ENCODE results near the gene MPO. TPM values are rescaled to one million over a fixed set of nuclear protein-coding genes. Genes with fewer than 3 reads are reported as not detected.

Gene MPO
- total and polyA plus RNA-seq, 9 of the 15 experiments (the other 6 are each of a cell fraction or from before 2014, with no cell fraction given): 0.04 to 0.47 (median 0.39) TPM; not detected in 6

DNA sequence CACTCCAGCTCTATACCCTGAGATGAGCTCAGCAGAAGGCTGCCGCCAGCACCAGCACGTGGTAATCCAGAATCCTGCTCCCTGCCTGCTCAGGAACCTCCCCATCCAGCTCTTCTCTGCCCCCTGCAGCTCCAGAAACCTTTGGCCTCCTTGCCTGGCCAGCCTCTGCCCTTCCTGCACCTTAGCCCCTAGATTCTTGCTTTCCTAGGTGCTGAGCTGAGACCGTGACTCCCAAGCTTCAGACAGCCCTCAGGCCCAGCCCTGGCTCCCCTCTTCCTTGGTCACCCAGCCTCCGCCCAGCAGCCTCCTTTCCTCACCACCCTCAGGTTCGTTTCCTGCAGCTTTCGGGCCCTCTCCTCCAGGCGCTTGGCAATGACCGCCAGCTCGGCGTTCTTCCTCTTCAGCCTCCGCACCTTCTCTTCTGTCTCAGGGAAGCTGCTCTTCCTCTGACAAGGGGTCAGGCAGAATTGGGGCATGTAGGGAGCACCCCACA lies 45.3 kb upstream of the MPO start (continued):
- TF ChIP-seq, protein P1, sequence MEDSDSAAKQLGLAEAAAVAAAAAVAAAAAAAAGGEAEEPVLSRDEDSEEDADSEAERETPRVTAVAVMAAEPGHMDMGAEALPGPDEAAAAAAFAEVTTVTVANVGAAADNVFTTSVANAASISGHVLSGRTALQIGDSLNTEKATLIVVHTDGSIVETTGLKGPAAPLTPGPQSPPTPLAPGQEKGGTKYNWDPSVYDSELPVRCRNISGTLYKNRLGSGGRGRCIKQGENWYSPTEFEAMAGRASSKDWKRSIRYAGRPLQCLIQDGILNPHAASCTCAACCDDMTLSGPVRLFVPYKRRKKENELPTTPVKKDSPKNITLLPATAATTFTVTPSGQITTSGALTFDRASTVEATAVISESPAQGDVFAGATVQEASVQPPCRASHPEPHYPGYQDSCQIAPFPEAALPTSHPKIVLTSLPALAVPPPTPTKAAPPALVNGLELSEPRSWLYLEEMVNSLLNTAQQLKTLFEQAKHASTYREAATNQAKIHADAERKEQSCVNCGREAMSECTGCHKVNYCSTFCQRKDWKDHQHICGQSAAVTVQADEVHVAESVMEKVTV (CRISPR knock-in tag; IDR thresholded peaks at IDR 0.05): no peak
- TF ChIP-seq PHB2 (IDR thresholded peaks at IDR 0.05; ENCODE audit: low read depth) (no peak), ZSCAN32 (CRISPR knock-in tag; IDR thresholded peaks at IDR 0.05) (no peak), ZNF282 (CRISPR knock-in tag; IDR thresholded peaks at IDR 0.05) (no peak), ARID2 (IDR thresholded peaks at IDR 0.05) (no peak), ETS2 (tag; IDR thresholded peaks at IDR 0.05; ENCODE audit: borderline replicate concordance, poor library complexity, severe bottlenecking) (no peak), NONO (IDR thresholded peaks at IDR 0.05; ENCODE audit: low read depth in 2 of 2, low read length in 1 of 2) (no peak), ZNF354B (CRISPR knock-in tag; IDR thresholded peaks at IDR 0.05) (no peak), ZNF232 (CRISPR knock-in tag; IDR thresholded peaks at IDR 0.05) (no peak; the same call in 1 of the 2 replicates), KLF16 (IDR thresholded peaks at IDR 0.05) (no peak), NBN (IDR thresholded peaks at IDR 0.05; ENCODE audit: low read depth) (no peak)
- TF ChIP-seq, protein P2, sequence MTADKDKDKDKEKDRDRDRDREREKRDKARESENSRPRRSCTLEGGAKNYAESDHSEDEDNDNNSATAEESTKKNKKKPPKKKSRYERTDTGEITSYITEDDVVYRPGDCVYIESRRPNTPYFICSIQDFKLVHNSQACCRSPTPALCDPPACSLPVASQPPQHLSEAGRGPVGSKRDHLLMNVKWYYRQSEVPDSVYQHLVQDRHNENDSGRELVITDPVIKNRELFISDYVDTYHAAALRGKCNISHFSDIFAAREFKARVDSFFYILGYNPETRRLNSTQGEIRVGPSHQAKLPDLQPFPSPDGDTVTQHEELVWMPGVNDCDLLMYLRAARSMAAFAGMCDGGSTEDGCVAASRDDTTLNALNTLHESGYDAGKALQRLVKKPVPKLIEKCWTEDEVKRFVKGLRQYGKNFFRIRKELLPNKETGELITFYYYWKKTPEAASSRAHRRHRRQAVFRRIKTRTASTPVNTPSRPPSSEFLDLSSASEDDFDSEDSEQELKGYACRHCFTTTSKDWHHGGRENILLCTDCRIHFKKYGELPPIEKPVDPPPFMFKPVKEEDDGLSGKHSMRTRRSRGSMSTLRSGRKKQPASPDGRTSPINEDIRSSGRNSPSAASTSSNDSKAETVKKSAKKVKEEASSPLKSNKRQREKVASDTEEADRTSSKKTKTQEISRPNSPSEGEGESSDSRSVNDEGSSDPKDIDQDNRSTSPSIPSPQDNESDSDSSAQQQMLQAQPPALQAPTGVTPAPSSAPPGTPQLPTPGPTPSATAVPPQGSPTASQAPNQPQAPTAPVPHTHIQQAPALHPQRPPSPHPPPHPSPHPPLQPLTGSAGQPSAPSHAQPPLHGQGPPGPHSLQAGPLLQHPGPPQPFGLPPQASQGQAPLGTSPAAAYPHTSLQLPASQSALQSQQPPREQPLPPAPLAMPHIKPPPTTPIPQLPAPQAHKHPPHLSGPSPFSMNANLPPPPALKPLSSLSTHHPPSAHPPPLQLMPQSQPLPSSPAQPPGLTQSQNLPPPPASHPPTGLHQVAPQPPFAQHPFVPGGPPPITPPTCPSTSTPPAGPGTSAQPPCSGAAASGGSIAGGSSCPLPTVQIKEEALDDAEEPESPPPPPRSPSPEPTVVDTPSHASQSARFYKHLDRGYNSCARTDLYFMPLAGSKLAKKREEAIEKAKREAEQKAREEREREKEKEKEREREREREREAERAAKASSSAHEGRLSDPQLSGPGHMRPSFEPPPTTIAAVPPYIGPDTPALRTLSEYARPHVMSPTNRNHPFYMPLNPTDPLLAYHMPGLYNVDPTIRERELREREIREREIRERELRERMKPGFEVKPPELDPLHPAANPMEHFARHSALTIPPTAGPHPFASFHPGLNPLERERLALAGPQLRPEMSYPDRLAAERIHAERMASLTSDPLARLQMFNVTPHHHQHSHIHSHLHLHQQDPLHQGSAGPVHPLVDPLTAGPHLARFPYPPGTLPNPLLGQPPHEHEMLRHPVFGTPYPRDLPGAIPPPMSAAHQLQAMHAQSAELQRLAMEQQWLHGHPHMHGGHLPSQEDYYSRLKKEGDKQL (CRISPR knock-in tag; IDR thresholded peaks at IDR 0.05; ENCODE audit: borderline replicate concordance): no peak
- TF ChIP-seq, protein P3, sequence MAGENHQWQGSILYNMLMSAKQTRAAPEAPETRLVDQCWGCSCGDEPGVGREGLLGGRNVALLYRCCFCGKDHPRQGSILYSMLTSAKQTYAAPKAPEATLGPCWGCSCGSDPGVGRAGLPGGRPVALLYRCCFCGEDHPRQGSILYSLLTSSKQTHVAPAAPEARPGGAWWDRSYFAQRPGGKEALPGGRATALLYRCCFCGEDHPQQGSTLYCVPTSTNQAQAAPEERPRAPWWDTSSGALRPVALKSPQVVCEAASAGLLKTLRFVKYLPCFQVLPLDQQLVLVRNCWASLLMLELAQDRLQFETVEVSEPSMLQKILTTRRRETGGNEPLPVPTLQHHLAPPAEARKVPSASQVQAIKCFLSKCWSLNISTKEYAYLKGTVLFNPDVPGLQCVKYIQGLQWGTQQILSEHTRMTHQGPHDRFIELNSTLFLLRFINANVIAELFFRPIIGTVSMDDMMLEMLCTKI (IDR thresholded peaks at IDR 0.05; ENCODE audit: partially characterized antibody): no peak
- TF ChIP-seq, protein P4, sequence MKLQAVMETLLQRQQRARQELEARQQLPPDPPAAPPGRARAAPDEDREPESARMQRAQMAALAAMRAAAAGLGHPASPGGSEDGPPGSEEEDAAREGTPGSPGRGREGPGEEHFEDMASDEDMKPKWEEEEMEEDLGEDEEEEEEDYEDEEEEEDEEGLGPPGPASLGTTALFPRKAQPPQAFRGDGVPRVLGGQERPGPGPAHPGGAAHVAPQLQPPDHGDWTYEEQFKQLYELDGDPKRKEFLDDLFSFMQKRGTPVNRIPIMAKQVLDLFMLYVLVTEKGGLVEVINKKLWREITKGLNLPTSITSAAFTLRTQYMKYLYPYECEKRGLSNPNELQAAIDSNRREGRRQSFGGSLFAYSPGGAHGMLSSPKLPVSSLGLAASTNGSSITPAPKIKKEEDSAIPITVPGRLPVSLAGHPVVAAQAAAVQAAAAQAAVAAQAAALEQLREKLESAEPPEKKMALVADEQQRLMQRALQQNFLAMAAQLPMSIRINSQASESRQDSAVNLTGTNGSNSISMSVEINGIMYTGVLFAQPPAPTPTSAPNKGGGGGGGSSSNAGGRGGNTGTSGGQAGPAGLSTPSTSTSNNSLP (IDR thresholded peaks at IDR 0.05; ENCODE audit: borderline replicate concordance, low read depth, low read length): no peak
- TF ChIP-seq, protein P5, sequence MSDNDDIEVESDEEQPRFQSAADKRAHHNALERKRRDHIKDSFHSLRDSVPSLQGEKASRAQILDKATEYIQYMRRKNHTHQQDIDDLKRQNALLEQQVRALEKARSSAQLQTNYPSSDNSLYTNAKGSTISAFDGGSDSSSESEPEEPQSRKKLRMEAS (CRISPR knock-in tag; IDR thresholded peaks at IDR 0.05): peak; percentile 69
- TF ChIP-seq, protein P6, sequence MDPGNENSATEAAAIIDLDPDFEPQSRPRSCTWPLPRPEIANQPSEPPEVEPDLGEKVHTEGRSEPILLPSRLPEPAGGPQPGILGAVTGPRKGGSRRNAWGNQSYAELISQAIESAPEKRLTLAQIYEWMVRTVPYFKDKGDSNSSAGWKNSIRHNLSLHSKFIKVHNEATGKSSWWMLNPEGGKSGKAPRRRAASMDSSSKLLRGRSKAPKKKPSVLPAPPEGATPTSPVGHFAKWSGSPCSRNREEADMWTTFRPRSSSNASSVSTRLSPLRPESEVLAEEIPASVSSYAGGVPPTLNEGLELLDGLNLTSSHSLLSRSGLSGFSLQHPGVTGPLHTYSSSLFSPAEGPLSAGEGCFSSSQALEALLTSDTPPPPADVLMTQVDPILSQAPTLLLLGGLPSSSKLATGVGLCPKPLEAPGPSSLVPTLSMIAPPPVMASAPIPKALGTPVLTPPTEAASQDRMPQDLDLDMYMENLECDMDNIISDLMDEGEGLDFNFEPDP (CRISPR knock-in tag; IDR thresholded peaks at IDR 0.05): no peak
